ENCODE measurements around the gene NR0B2. TPM values are rescaled to one million over a fixed set of nuclear protein-coding genes. Genes with fewer than 3 reads are reported as not detected.

The NR0B2 gene
- total and polyA plus RNA-seq, 2 experiments from 2014 or later: 39.1 to 68.1 TPM

GRCh38 chr1:26959722-26960624, 46.2 kb upstream of the NR0B2 start, which contains the start of gene KDF1:
KDF1 (minus strand) TSS chr1:26960468; CDS start chr1:26952380, 8,088 bp downstream.
- DNase-seq (ENCODE audit: low spot score): peak; percentile 94

GRCh38 chr1:26959270-26959669, 45.5 kb upstream of the NR0B2 start:
- peak overlapping the region; percentile 92 for H2AFZ ChIP-seq
- H3K9me3 ChIP-seq (ENCODE audit: low read depth): no peaks in the 10 kb centered on the region
- H3K9me2 ChIP-seq (replicated peaks; ENCODE audit: insufficient read depth): no peaks in the 10 kb centered on the region
- H3K4me2 ChIP-seq: peak overlapping the region; percentile 77
- H3K36me3 ChIP-seq (replicated peaks; ENCODE audit: insufficient read depth, low read depth): no peaks in the 10 kb centered on the region
- 27% methylated on average over 13 of the region's 13 CpGs for WGBS (ENCODE audit: low lambda C conversion rate, missing lambda C conversion rate)
- peak; percentile 24 for TF ChIP-seq EZH2phosphoT487 (IDR thresholded peaks at IDR 0.05; ENCODE audit: low read depth, severe bottlenecking, unreplicated experiment)
- TF ChIP-seq CTCF (IDR thresholded peaks at IDR 0.05; ENCODE audit: poor library complexity): no peak
- DNase-seq (ENCODE audit: low spot score): no peak
- H4K20me1 ChIP-seq (ENCODE audit: insufficient read depth, poor library complexity, severe bottlenecking): no peaks in the 10 kb centered on the region
- peak overlapping the region; percentile 88 for H3K4me3 ChIP-seq
- no peak overlapping the region for H3K27ac ChIP-seq
- peaks cover 5% of the 10 kb centered on the region for H3K4me1 ChIP-seq (ENCODE audit: insufficient read depth)
- peaks cover 14% of the 10 kb centered on the region for H3K27me3 ChIP-seq
- peaks cover 40% of the 10 kb centered on the region for H3K79me2 ChIP-seq

More at GRCh38 chr1:26959722-26960624, 46.2 kb upstream of the NR0B2 start, which contains the start of gene KDF1:
- H2AFZ ChIP-seq: peak within 1 kb of the TSS; percentile 92
- H4K20me1 ChIP-seq (ENCODE audit: insufficient read depth, poor library complexity, severe bottlenecking): no peaks in the 10 kb centered on the region
- peaks cover 5% of the 10 kb centered on the region for H3K4me1 ChIP-seq (ENCODE audit: insufficient read depth)
- peak within 1 kb of the TSS; percentile 88 for H3K27ac ChIP-seq
- H3K36me3 ChIP-seq (replicated peaks; ENCODE audit: insufficient read depth, low read depth): no peaks in the 10 kb centered on the region
- H3K4me3 ChIP-seq: peak within 1 kb of the TSS; percentile 88
- H3K9me2 ChIP-seq (replicated peaks; ENCODE audit: insufficient read depth): no peaks in the 10 kb centered on the region
- TF ChIP-seq EZH2phosphoT487 (IDR thresholded peaks at IDR 0.05; ENCODE audit: low read depth, severe bottlenecking, unreplicated experiment) (peak; percentile 16), CTCF (IDR thresholded peaks at IDR 0.05; ENCODE audit: poor library complexity) (peak; percentile 4), EZH2 (IDR thresholded peaks at IDR 0.05; ENCODE audit: borderline replicate concordance) (peak; percentile 78)
- H3K9me3 ChIP-seq (ENCODE audit: low read depth): no peaks in the 10 kb centered on the region
- H3K4me2 ChIP-seq: peak within 1 kb of the TSS; percentile 77
- peaks cover 14% of the 10 kb centered on the region for H3K27me3 ChIP-seq
- peaks cover 40% of the 10 kb centered on the region for H3K79me2 ChIP-seq
- WGBS (ENCODE audit: low lambda C conversion rate, missing lambda C conversion rate): 2% methylated on average over 58 of the region's 86 CpGs

- TF ChIP-seq EZH2phosphoT487 (IDR thresholded peaks at IDR 0.05; ENCODE audit: low read depth, severe bottlenecking, unreplicated experiment): no peak
- TF ChIP-seq CTCF (IDR thresholded peaks at IDR 0.05; ENCODE audit: poor library complexity): no peak
- TF ChIP-seq EZH2 (IDR thresholded peaks at IDR 0.05; ENCODE audit: borderline replicate concordance): no peak
- WGBS (ENCODE audit: low lambda C conversion rate, missing lambda C conversion rate): 85% methylated on average over 3 of the region's 3 CpGs
- no peaks in the 10 kb centered on the region for H3K9me3 ChIP-seq (ENCODE audit: low read depth)
- peaks cover 5% of the 10 kb centered on the region for H3K4me1 ChIP-seq (ENCODE audit: insufficient read depth)
- no peaks in the 10 kb centered on the region for H3K9me2 ChIP-seq (replicated peaks; ENCODE audit: insufficient read depth)
- H3K4me3 ChIP-seq: no peak overlapping the region
- no peak overlapping the region for H3K4me2 ChIP-seq
- no peak overlapping the region for H3K27ac ChIP-seq
- peaks cover 46% of the 10 kb centered on the region for H3K79me2 ChIP-seq
- H4K20me1 ChIP-seq (ENCODE audit: insufficient read depth, poor library complexity, severe bottlenecking): no peaks in the 10 kb centered on the region
- H3K36me3 ChIP-seq (replicated peaks; ENCODE audit: insufficient read depth, low read depth): no peaks in the 10 kb centered on the region
- no peak for DNase-seq (ENCODE audit: low spot score)
- H3K27me3 ChIP-seq: peaks cover 14% of the 10 kb centered on the region
- no peak overlapping the region for H2AFZ ChIP-seq
Measured at GRCh38 chr1:26957306-26957705, 43.5 kb upstream of the NR0B2 start.

Data from hepatocyte (in vitro differentiated cells).